GM12872 (cell line): ENCODE results near the gene CD9.

Source experiments
- TF ChIP-seq, protein P1 (sequence below): IDR thresholded peaks from 3 replicates; pipeline ENCODE4 v1.5.1; 2011; ENCODE audit warnings: low read depth, mild to moderate bottlenecking, low read length, moderate library complexity; ENCODE audit not compliant: insufficient read depth

Gene CD9

DNA sequence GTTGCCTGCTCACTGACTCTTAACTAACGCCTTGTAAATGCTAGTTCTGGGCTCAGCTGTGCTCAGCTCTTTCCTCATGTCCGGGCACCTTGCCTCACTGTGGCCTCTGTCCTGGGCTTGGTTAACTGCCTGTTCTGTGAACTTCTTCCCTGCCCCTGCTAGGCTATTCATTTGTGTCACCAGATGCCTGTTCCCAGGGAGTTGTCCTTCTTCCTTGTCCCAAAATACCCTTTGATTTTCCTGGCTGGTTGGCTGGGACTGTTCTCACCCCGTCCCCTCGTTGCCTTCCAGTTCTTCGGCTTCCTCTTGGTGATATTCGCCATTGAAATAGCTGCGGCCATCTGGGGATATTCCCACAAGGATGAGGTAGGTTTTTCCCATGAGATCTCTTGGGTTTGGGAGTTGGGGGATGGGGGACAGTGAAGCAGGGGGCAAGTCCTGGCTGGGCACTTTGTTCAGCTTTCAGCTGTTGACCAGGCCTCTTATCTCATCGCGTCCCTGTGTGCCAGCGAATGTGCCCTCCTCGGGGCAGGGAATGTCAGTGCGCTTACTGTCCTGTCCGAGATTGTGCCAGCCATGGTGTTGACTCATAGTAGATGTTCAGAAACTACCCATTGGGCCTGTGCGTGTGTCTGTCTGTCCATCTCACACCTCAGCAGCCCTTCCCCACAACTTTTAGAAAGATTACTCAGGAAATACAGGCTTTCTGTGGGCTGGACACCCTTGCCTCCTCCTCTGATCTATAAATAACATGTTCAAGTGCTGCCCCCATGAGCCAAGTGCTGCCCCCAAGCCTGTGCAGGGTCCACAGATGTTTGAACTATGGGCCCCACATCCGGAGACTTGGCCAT, 33.1 kb downstream of the CD9 start:
- TF ChIP-seq, protein P1, sequence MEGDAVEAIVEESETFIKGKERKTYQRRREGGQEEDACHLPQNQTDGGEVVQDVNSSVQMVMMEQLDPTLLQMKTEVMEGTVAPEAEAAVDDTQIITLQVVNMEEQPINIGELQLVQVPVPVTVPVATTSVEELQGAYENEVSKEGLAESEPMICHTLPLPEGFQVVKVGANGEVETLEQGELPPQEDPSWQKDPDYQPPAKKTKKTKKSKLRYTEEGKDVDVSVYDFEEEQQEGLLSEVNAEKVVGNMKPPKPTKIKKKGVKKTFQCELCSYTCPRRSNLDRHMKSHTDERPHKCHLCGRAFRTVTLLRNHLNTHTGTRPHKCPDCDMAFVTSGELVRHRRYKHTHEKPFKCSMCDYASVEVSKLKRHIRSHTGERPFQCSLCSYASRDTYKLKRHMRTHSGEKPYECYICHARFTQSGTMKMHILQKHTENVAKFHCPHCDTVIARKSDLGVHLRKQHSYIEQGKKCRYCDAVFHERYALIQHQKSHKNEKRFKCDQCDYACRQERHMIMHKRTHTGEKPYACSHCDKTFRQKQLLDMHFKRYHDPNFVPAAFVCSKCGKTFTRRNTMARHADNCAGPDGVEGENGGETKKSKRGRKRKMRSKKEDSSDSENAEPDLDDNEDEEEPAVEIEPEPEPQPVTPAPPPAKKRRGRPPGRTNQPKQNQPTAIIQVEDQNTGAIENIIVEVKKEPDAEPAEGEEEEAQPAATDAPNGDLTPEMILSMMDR: no peak

DNA sequence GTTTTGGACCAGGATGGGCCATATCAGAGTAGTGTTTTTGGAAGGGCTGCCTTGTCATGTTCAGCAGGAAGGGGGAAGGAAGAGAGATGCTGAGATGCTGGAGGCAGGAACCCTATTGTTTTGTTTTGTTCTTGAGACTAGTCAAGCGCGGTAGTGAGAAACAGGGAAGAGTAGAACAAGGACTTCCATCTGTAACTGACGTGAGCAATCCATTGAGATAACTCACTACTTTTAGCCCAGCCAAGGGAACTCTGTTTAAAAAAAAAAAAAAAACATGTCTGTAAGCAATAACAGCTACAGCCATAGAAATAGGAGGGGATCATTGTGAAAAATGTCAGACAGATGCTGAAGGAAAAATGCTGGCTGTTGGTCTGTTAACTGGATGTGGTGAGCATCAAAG, 34.0 kb downstream of the CD9 start:
- TF ChIP-seq, protein P1: no peak

DNA sequence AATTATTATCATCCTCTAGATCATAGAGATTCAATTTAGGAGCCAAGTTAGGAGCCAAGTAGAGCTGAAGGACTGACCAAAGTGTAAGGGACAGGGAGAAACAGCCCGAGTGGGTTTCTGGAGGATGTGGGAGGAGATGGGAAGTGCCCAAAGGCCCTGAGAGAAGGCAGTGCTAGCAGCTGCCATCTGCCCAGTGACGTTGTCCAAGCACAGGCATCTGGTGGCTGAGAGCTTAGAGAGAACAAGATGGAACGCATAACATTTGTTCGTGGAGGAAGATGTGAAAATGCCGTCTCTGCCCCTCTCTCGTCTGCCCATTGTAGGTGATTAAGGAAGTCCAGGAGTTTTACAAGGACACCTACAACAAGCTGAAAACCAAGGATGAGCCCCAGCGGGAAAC, 34.7 kb downstream of the CD9 start:
- TF ChIP-seq, protein P1: no peak

DNA sequence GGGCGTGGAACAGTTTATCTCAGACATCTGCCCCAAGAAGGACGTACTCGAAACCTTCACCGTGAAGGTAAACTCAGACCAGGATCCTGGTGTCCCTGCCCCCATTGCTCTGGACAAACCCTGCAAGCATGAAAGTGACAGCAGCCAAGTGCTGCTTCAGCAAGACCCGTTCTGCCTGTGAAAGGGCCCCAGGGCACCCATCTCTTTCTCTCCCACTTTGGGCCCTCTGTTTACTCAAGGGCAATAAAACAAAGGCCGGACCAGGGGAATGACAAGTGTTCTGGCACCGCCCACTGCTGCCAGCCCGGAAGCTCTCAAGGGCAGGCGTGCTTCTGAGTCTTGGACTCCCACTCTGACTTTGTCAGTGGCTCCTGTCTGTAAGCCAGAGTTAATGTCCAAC, 35.3 kb downstream of the CD9 start:
- TF ChIP-seq, protein P1: no peak

- TF ChIP-seq, protein P1: no peak
Measured at GRCh38 chr12:6235906-6236640, 35.9 kb downstream of the CD9 start.

GRCh38 chr12:6236641-6236940, 36.4 kb downstream of the CD9 start:
- TF ChIP-seq, protein P1: no peak

- TF ChIP-seq, protein P1: no peak
Measured at GRCh38 chr12:6237830-6238229, 37.6 kb downstream of the CD9 start.
